Ovary (tissue), 3 donors: ENCODE results near the gene DNASE1.

Source experiments
- POLR2A ChIP-seq: fragments of 450-650 bp; IDR thresholded peaks from one replicate; pipeline ENCODE4 v1.6.1; 2017; ENCODE audit warnings: antibody characterized with exemption, mild to moderate bottlenecking, moderate library complexity
- TF ChIP-seq, protein P1 (sequence below), 3 donors: fragments of 450-650 bp in 2 of 3; fragments of 200-600 bp in 1 of 3; IDR thresholded peaks; one replicate each; pipeline versions ENCODE4 v1.5.1 to v1.8.0; 2016 to 2022; ENCODE audit warnings: antibody characterized with exemption in 3 of 3, mild to moderate bottlenecking in 1 of 3
- donor health status: DM: no; HTN: no; CAD: no.

- TF ChIP-seq, protein P1, sequence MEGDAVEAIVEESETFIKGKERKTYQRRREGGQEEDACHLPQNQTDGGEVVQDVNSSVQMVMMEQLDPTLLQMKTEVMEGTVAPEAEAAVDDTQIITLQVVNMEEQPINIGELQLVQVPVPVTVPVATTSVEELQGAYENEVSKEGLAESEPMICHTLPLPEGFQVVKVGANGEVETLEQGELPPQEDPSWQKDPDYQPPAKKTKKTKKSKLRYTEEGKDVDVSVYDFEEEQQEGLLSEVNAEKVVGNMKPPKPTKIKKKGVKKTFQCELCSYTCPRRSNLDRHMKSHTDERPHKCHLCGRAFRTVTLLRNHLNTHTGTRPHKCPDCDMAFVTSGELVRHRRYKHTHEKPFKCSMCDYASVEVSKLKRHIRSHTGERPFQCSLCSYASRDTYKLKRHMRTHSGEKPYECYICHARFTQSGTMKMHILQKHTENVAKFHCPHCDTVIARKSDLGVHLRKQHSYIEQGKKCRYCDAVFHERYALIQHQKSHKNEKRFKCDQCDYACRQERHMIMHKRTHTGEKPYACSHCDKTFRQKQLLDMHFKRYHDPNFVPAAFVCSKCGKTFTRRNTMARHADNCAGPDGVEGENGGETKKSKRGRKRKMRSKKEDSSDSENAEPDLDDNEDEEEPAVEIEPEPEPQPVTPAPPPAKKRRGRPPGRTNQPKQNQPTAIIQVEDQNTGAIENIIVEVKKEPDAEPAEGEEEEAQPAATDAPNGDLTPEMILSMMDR (IDR thresholded peaks at IDR 0.05) = no peak
- no peak for TF ChIP-seq POLR2A
Observed at GRCh38 chr16:3645504-3646347, 8.8 kb upstream of the DNASE1 start.
